GM12878 (cell line): ENCODE measurements around the gene ERCC3. TPM values are rescaled to one million over a fixed set of nuclear protein-coding genes. Genes with fewer than 3 reads are reported as not detected.

Source experiments
- BCL3 ChIP-seq: IDR thresholded peaks from 2 replicates; pipeline ENCODE4 v1.6.1; 2011; ENCODE audit warnings: borderline replicate concordance, low read depth, mild to moderate bottlenecking, moderate library complexity, low read length; ENCODE audit not compliant: insufficient read depth, poor library complexity, severe bottlenecking
- CTCF ChIP-seq, 3 experiments: IDR thresholded peaks in 2 of 3; conservative IDR thresholded peaks in 1 of 3; 2 replicates each; pipeline ENCODE4 v1.5.1; 2011; ENCODE audit warnings: low read depth in 3 of 3, low read length in 3 of 3, mild to moderate bottlenecking in 3 of 3, control low read depth in 2 of 3, moderate library complexity in 2 of 3, inconsistent platforms in 1 of 3, mixed read lengths in 1 of 3; ENCODE audit not compliant: control insufficient read depth in 2 of 3, insufficient read depth in 1 of 3; ENCODE audit errors: extremely low read depth in 1 of 3
- GATAD2B ChIP-seq: fragments of 450-650 bp; conservative IDR thresholded peaks from 2 replicates; pipeline ENCODE4 v1.6.1; 2017; ENCODE audit warnings: low read depth, mild to moderate bottlenecking, moderate library complexity
- HDAC6 ChIP-seq: fragments of 200-600 bp; sonication (generic); IDR thresholded peaks from one replicate; pipeline ENCODE4 v1.8.0; 2017; ENCODE audit warnings: antibody characterized with exemption; ENCODE audit not compliant: unreplicated experiment
- IKZF2 ChIP-seq, 2 experiments: fragments of 450-650 bp; IDR thresholded peaks; 2 replicates each; pipeline ENCODE4 v1.6.1; 2017; ENCODE audit warnings: mild to moderate bottlenecking in 2 of 2, moderate library complexity in 2 of 2
- IRF5 ChIP-seq: fragments of 450-650 bp; IDR thresholded peaks from 2 replicates; pipeline ENCODE4 v1.6.1; 2017; ENCODE audit warnings: borderline replicate concordance
- KDM1A ChIP-seq: fragments of 200-600 bp; sonication (generic); IDR thresholded peaks from 2 replicates; pipeline ENCODE4 v1.6.1; 2016; ENCODE audit warnings: borderline replicate concordance
- NFXL1 ChIP-seq: fragments of 450-650 bp; IDR thresholded peaks from 2 replicates; pipeline ENCODE4 v1.6.1; 2017; ENCODE audit warnings: antibody characterized with exemption, mild to moderate bottlenecking, borderline replicate concordance
- NFYB ChIP-seq: IDR thresholded peaks from 2 replicates; pipeline ENCODE4 v1.6.1; 2011; ENCODE audit warnings: low read depth, mild to moderate bottlenecking, low read length, improper control_type of control experiment, moderate library complexity; ENCODE audit not compliant: insufficient read depth
- NR2C2 ChIP-seq: IDR thresholded peaks from 2 replicates; pipeline ENCODE4 v1.6.1; 2011; ENCODE audit warnings: borderline replicate concordance, low read depth; ENCODE audit not compliant: control insufficient read depth, insufficient read length
- PAX5 ChIP-seq: IDR thresholded peaks from 2 replicates; pipeline ENCODE4 v1.6.1; 2011; ENCODE audit warnings: low read depth, low read length, borderline replicate concordance
- POLR2AphosphoS2 ChIP-seq: IDR thresholded peaks from 2 replicates; pipeline ENCODE4 v1.6.1; 2011; ENCODE audit warnings: low read depth, mild to moderate bottlenecking, low read length, improper control_type of control experiment, moderate library complexity
- POLR2AphosphoS5 ChIP-seq: IDR thresholded peaks from 2 replicates; pipeline ENCODE4 v1.6.1; 2011; ENCODE audit warnings: mild to moderate bottlenecking, low read length, inconsistent platforms
- RELB ChIP-seq: fragments of 450-650 bp; IDR thresholded peaks from 2 replicates; pipeline ENCODE4 v1.6.1; 2017; ENCODE audit warnings: low read depth, mild to moderate bottlenecking, moderate library complexity
- SMAD5 ChIP-seq: IDR thresholded peaks from 2 replicates; pipeline ENCODE4 v1.6.1; 2016; ENCODE audit warnings: antibody characterized with exemption, low read depth
- TCF3 ChIP-seq: IDR thresholded peaks from 2 replicates; pipeline ENCODE4 v1.6.1; 2012; ENCODE audit warnings: low read depth, mild to moderate bottlenecking, low read length, borderline replicate concordance; ENCODE audit not compliant: insufficient read depth
- TCF7 ChIP-seq: IDR thresholded peaks from 2 replicates; pipeline ENCODE4 v1.6.1; 2014; ENCODE audit warnings: antibody characterized with exemption, borderline replicate concordance
- ZNF687 ChIP-seq: fragments of 450-650 bp; IDR thresholded peaks from 2 replicates; pipeline ENCODE4 v1.6.1; 2017; ENCODE audit warnings: mild to moderate bottlenecking, moderate library complexity
- polyA plus RNA-seq, 11 experiments: library from polyadenylated mRNA; depleted of rRNA in 4 of 11; unstranded in 6 of 11; stranded (reverse) in 5 of 11; fragments of >200 nt; fragmentation: Nextera tagmentation in 4 of 11; fragmentation: Illumina TruSeq in 1 of 11; extraction: Ambion mirVana in 4 of 11; extraction: Trizol in 1 of 11; gene quantifications; 1 replicate in 1 of 11; 2 replicates in 10 of 11; pipeline versions ENCODE4 v1.2.1 to v1.2.3, GENCODE V29; 2011 to 2016; ENCODE audit warnings: inconsistent platforms in 2 of 11, missing spikeins in 2 of 11, low read depth in 1 of 11
- total RNA-seq, 4 experiments: library from RNA; depleted of rRNA in 3 of 4; stranded (reverse); fragments of >200 nt in 3 of 4; fragmentation: Illumina TruSeq in 1 of 4; extraction: Trizol in 1 of 4; gene quantifications; 2 replicates each; pipeline versions ENCODE4 v1.2.1 to v1.2.3, GENCODE V29; 2013 to 2021

ERCC3 gene
- total and polyA plus RNA-seq, 10 of the 15 experiments (the other 5 are each of a cell fraction or from before 2014, with no cell fraction given): 17.1 to 64.8 (median 42.8) TPM

- 0 out of 4 replicates have a peak, but pooled peaks of 1 of the 2 experiments have one; percentile 17 for TF ChIP-seq IKZF2 (IDR thresholded peaks at IDR 0.05)
- TF ChIP-seq KDM1A: no peak
- TF ChIP-seq POLR2AphosphoS5: peak; percentile 93
- TF ChIP-seq RELB: no peak; the same call in 1 of the 2 replicates
- TF ChIP-seq TCF7: no peak
- TF ChIP-seq NFXL1: no peak
- no peak for TF ChIP-seq NR2C2
- peak; percentile 90 for TF ChIP-seq SMAD5
- no peak for TF ChIP-seq PAX5
- TF ChIP-seq HDAC6: no peak
- TF ChIP-seq TCF3: no peak
- TF ChIP-seq CTCF (IDR thresholded peaks at IDR 0.05 in 2 of 3, conservative IDR thresholded peaks at IDR 0.05 in 1 of 3; ENCODE audit: control insufficient read depth in 2 of 3, extremely low read depth in 1 of 3, insufficient read depth in 1 of 3, low read depth in 3 of 3, low read length in 3 of 3): no peak
- TF ChIP-seq ZNF687: peak; percentile 72
- TF ChIP-seq NFYB: no peak
- TF ChIP-seq POLR2AphosphoS2: peak; percentile 84
- TF ChIP-seq GATAD2B: peak; percentile 70; the same call in 1 of the 2 replicates
- TF ChIP-seq IRF5: no peak
- peak; percentile 43 for TF ChIP-seq BCL3
These were observed at the start of gene ERCC3 (continued) for GRCh38 chr2:127293748-127294562.
